HG03439 (cell line): ENCODE data around the gene ASB10.

ENCODE experiments used
- ATAC-seq: cut with Tn5 transposase; IDR thresholded peaks from one replicate; pipeline ENCODE4 v1.9.1; 2021; ENCODE audit warnings: mild to moderate bottlenecking, moderate library complexity; ENCODE audit not compliant: unreplicated experiment

ASB10 gene

DNA sequence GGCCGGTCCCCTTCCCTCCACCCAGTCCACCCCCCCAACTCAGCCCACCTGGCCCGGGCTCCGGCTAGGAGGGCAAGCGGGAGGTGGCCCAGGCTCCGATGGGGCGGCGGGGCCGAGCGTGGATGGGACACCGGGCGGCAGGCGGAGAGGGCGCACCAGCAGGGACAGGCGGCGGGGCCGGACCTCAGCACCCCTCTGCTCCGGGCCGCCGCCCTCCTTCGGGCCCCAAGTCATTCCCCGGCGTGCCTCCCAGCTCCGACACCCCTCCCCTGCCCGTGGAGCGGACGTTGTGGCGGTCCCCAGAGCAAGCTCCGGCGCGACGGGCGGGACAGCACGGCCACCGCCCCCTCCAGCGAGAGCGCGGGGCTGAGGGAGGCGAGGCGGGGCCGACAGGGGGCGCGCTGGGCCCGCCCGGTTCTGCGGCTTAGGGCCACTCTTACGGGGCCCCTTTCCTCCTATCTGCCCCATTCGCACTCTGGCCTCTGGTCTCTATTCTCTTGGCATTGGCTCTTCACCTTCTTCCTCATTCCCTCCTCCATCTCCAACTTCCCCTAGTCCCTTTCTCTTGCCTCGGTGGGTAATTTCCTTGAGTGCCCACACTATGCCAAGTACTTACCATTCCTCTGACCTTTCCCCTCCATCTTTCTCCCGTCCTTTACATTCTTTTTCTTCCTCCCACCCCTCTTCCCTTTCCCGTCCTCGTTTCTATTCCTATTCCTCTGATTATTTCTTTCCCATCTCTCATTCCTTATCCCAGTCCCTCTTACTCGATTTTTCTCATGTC lies 18.9 kb downstream of the ASB10 start:
- ATAC-seq, result no peak

DNA sequence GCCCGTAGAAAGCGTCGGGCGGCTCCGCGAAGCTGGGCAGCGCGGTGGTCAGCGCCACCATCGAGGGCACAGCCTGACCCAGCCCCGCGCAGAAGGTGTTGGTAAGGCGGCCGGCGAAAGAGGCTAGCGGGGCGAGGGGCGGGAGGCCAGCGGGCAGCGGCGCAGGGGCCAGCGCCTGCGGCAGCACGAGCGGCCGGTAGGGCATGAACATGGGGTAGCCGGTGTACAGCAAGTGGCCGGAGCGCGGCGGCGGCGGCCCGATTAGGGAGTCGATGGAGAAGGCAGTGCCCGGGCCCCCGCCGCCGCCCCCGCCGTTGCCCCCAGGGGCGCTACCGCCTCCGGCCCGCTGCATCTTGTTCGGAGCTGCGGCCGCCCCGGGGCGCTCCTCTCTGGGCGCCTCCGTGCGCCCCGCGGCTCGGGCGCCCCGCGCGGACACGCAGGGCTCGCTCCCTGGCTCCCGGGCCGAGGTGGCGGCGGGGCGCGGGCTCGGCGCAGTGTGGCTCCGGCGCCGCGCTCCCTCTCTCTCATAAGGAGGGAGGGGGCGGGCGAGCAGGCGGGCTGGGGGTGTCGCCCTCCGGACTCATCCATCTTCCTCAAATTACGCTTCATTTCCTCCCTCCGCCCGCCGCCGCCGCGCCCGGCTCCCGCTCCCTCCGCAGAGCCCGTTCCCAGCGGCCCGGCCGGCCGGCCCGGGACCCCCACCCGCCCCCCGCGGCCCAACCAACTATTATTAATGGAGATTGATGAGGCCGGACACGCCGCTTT lies 19.7 kb downstream of the ASB10 start, which contains the start of gene GBX1:
TSS of gene GBX1 (minus strand) at position 498 of the 765 bp plus-strand sequence. CDS start at position 352, 146 bp downstream.
- no peak for ATAC-seq

DNA sequence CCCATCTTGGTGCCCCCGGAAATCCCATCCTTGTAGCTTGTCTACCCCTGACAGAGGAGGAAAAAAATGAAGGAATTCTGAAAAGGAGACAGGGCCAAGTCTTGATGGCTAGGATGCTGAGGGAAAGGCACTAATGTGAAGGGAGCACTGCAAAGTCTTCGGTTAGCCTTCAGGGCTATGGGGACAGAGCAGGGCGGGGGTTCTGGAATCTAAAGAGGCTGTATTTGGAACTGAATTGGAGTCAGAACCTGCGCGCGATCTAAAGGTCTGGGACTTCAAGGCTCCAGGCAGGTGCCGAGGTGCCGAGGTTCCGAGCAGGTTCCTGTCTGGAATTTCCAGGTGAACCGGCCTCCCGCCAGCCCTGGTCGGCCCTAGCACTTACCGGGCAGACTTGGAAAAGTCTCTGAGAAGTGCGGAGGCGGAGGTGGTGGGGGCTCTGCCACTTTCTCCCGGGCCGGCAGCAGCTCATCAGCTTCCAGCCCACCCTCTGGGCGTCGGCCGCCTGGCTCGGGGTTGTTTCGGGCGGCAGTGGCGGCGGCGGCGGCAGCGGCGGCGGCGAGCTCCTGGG lies 20.3 kb downstream of the ASB10 start:
- ATAC-seq, result no peak

DNA sequence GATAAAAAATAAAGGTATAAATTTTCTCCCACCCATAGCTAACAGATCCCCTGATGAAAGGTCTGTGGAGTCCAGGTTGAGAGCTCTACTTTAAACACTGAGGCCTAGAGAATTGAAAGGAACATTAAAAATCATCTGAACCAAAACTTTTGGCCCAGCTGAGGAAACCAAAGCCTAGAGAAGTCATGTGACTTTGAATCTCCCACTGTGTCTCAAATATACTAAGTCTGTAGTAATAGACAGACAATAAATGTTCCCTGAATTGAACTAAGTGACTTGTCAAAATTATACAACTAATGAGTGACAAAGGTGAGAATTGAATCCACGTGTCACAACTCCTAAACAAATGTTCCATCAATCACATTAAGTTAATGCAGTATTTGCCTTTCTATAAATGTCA lies 25.3 kb downstream of the ASB10 start:
- no peak for ATAC-seq

DNA sequence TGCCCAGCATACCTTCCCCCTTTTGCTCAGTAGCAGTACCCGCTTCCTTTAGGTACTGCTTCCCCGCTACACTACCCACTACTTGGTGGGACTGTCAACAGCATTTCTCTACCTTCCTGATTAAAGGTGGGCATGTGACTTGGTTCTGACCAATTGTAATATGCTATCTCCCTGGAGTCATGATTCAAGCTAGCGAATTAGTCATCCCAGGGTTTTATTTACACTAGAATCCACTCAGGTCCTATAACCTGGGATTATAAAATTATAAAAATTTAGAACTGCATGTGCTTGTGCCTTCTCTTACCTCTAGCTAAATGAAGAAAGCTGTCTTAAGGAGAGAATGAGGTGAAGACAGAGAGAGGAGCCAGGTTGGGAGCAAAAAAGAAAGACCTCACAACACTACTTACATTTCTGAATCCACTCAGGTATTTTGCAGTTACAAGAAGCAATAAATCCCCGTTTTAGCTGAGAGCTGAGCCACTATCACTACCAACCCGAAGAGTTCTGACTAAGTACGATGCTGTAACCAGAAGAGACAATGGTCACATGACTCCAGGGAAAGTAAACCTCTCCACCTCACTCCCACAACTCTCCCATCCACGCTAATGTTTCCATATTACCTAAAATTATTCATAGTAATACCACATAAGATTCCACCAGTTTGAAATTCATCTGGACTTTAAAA lies 29.3 kb downstream of the ASB10 start:
- no peak for ATAC-seq

DNA sequence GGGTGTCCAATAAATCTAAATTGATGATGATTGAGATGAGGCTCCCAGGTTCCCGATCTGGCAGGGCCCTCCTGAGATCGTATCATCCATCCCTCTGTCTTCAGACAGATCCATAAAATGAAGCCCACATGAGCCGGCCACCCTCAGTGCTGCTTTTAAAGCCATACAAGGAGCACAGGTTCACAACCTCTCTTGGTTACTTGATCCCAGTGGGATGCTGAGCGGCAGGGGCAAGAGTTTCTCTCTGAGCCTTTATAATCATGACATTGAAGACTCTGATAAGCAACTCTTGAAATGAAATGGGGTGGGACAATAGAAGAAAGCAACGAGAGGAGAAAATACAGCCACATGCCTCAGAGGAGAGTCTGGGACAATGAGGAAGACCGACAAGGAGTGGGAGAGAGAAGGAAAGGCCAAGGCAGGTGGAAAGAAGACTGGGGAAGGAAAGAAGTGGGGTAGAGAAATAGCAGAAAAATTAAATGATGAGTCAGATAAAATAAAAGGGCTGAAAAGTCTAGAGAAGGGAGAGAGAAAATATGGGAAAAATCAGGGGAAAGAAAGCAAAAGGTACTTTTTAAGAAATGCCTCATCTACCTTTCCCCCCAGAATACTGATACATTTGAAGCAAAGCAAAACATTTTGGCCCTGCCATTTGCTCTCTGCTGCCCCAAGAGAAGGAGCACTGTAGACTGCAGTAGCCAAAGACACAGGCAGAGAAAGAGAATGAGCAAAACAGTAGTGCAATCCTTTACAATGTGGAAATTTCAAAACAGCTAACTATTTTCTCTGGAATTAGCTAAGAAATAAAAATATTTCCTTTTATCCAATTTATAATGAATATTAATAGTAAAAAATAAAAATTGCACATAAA lies 34.2 kb downstream of the ASB10 start:
- ATAC-seq, result no peak

DNA sequence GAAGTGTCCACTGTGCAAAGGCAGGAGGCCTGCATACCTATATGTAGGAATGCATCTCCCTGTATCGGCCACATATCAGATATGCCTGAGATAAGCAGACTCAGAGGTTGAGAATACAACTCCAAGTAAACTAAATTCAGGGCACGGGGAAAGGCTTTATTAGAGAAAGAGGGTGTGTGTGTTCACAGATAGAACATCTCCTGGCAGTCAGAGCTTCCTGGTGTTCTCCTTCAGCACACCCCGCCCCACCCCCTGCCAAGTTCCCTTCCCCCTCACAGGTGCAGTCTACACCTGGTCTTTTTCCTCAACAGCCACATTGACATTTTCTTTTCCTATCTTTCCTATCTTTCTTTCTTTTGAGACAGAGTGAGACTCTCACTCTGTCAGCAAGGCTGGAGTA lies 36.7 kb downstream of the ASB10 start:
- ATAC-seq, result no peak

DNA sequence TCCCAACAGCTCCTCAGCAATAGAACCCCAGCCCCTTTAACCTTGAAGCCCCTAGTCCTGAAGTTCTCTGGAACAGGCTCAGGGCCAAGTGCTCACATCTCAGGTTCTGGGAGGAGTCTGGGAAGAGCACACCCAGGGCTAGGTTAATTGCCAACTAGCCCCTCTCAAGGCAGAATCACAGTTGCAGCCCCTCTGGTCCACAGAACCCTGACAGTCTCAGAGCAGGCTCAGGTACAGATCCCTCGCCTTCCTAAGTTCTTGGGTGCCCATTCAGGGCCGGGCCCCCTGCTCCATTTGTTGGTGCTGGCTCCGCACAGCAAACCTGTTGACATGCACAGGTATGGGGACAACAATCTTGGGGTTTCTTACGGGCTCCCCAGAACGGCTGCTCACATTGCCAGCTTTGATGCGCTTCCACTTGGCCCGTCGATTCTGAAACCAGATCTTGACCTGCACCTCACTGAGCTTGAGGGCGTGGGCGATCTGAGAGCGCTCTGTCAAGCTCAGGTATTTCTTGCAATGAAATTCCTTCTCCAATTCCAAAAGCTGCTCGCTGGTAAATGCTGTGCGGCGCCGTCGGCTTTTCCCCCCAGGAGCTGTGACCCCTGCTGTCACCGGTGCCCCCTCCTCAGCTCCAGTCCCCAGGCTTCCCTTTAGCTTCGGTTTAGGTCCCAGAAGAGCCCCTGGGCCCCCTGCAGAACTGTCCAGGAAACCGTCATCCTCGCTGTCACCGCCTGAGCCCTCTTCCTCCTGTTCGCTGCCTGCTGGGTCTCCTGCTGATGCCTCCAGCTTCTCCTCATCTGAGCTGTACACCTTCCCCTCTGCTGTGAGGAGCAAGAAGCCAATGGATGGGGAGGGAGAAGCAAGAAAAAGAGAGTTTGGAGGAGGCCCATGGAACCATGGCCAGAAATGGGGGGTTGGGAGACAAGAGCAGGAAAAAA lies 38.5 kb downstream of the ASB10 start:
- ATAC-seq, result no peak

DNA sequence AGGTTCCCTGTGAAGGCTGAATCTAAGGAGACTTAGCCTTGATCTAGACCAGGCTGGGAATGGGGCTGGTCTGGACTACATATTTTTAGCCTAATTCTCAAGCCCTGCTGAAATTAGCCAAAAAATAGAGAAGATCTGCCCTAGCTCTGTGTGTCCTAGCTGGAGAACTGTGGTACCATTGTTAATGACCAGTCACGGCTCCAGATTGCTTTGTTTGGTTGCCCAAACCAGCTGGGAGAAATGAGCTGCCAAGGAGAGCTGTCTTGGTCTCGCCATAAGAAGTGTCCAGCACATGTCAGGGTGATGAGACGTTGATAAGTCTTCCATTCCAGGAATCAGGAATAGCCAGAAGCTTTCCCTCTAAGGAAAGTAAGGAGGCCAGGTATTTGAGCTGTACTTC lies 40.3 kb downstream of the ASB10 start:
- ATAC-seq, result no peak

DNA sequence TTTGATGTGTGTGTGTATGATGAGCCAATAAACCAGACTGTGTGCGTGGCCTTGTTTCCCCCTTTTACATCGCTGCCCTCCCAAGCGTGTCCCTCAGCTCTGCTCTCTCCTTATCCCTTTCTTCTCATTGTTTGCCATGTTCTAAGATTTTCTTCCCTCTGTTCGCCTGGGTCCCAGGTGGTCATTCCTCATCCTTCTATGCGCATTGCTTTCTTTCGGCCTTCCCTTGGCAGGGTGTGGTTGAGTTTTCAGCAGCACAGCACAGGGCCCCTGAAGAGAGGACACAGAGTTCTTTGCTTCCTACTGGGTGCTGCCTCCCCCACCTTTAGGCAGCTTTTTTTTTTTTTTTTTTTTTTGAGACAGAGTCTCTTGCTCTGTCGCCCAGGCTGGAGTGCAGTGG lies 42.7 kb downstream of the ASB10 start:
- ATAC-seq, result no peak

DNA sequence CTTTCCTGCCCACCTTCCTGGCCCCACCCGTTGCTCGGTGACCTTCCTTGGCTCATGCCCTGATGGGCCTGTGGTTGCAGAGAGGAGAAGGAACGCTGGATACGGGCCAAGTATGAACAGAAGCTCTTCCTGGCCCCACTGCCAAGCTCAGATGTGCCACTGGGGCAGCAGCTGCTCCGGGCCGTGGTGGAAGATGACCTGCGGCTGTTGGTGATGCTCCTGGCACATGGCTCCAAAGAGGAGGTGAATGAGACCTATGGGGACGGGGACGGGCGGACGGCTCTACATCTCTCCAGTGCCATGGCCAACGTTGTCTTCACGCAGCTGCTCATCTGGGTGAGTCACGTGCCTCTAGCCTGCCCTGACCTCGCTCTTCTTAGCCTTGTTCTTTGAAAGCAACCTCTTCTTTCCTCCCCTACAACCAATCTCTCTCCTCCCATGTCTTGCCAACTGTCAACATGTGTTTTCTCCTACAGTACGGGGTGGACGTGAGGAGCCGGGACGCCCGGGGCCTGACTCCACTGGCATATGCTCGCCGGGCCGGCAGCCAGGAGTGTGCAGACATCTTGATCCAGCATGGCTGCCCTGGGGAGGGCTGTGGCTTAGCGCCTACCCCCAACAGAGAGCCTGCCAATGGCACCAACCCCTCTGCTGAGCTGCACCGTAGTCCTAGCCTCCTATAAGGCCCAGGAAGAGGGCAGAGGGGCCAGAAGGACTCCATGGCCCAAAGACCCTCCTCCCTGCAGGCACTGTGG lies 43.6 kb downstream of the ASB10 start:
- ATAC-seq, result no peak

DNA sequence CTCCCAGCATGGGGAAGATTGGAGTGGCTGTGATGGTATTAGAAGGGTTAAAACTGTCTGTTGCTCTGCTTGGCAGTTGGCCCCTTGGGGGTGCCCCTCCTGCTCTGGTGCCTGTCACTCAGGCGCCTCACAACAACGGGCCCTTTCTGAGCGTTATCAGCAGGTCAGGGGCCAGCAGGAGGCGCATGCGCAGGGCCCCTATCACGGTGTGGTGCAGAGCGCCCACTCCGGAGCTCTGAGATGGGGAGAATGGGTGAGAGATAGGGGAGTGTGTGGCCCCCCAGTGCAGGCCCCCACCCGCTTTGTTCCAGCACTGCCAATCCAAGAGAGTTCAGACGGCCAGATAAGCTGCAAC lies 44.4 kb downstream of the ASB10 start:
- no peak for ATAC-seq

DNA sequence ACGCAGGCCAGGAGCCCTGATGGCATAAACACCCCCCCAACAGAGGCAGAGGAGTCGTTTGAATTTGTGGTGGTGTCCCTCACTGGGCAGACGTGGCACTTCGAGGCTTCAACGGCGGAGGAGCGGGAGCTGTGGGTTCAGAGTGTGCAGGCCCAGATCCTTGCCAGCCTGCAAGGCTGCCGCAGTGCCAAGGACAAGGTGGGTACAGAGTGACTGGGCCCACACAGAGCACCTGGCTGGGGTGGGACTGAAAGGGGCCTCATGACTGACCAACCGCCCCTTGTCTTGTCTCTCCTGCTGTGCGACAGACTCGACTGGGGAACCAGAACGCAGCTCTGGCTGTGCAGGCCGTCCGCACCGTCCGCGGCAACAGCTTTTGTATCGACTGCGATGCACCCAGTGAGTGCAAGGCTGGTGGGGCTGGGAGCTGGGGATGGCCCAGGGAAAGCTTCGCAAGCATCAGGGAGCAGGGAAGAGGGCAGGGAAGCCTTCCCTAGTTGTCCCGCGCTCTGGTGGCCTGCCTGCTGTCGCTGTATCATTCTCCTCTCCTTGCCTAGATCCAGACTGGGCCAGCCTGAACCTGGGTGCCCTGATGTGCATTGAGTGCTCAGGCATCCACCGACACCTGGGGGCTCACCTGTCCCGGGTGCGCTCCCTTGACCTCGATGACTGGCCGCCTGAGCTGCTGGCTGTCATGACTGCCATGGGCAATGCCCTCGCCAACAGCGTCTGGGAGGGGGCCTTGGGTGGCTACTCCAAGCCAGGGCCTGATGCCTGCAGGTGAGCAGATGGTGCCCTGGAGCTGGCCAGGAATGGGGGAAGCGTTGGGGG lies 45.0 kb downstream of the ASB10 start:
- no peak for ATAC-seq

DNA sequence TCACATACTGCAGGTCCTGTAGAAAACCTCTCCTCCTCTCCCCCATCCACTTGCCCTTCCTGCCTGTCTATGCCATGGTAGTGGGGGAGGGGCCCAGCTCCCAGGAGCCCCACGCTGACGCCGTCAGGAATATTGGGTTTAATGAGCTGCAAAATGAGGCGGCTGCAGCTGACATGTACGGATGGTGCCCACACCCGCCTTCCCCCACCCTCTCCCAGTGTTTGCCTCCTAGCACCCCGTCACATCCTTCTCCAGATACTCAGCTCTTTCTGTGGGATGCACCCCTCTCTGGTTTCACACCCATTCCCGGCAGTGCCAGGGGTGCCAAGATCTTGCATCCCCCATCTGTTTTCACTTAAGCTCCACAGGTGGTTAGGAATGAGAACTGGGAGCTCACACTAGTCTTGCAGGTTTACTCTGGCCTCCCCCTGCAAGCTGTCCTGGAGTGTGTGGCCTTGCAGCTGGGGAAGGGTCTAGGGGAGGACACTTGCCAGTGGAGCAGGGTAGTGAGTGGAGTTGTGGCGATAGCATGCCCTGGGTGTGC lies 45.7 kb downstream of the ASB10 start:
- ATAC-seq, result no peak

DNA sequence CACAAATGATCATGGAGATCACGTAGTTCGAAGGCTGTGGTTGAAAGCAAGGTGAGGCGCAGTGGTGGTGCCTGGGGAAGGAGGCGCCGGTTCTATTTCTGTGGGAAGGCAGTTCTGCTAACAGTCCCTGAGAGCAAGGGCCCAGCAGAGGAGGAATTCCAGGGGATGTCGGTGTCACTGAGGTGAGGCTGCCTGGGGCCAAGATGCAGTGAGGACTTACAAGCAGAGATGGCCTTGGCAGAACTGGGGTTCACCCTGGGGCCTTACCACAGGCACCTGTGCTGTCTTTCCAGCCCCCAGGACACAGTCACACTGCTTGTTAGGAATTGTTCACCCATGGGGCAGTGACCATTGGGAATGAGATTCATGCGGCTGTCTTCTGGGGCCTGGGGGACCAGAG lies 46.2 kb downstream of the ASB10 start:
- ATAC-seq, result no peak

DNA sequence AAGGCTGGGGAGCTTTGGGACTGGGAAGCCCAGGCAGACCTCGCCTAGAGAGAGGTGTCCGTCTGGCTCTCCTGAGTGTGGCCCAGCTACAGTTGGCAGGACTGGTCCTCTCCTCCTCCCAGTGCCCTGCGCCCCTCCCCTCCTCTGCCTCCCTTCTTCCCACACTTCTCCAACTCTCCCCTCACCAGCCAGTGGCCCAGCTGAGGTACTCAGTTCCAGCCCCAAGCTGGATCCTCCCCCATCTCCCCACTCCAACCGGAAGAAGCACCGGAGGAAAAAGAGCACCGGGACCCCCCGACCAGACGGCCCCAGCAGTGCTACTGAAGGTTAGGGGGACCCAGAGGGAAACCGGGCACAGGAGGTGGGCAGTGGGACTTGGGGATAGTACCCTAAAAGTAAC lies 47.3 kb downstream of the ASB10 start:
- no peak for ATAC-seq

DNA sequence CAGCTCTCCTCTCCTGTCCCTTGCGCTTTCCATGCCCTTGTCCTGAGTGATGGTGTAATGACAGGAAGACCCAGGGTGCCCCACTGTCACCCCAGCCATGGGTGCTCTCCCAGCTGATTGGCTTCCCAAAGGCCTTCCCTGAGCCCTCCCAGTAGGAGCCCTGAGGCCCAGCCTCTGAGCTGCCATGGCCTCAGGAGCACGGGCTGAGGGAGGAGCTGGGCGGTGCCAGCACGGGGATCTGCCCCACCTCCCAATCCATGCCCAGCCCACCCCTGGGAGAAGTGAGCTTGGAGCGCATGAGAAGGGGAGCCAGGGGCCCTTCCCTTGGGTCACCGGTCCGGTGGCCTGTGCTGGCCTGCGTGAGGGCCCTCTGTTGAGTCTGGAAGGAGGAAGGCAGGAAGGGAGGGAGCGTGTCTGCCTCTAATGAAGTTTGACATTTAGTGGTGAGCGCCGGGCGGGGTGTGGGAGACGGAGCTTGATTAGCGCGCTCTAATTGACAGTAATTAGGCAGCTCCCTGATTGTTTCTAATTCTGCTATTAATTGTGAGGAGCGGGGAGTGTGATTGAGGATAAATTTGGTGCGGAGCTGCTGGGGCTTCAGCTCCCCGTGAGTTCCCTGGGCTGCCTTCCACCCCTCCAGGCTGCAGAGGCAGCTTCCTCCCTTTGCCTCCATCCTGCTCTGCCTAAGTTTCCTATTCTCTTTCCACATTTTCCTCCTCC lies 47.8 kb downstream of the ASB10 start:
- no peak for ATAC-seq
